ENCODE results near the gene RSPH10B.
"Not testable (repeated sequence)": the region's sequence is repeated elsewhere in the genome, so short reads cannot be mapped to it uniquely, and the experiment has no call there.

The RSPH10B gene

GRCh38 chr7:5930290-5930689 is 40.2 kb downstream of the RSPH10B start:
- in situ Hi-C loops (cut with MboI; ENCODE audit: low sequenced_read_pairs): not testable (repeated sequence)

GRCh38 chr7:5926263-5926870 is 44.1 kb downstream of the RSPH10B start:
- in situ Hi-C loops (cut with MboI; ENCODE audit: low sequenced_read_pairs): not testable (repeated sequence)

- in situ Hi-C loops (cut with MboI; ENCODE audit: low sequenced_read_pairs): not testable (repeated sequence)
These were observed 45.9 kb downstream of the RSPH10B start for GRCh38 chr7:5924630-5925029.

GRCh38 chr7:5924180-5924579 is 46.3 kb downstream of the RSPH10B start:
- in situ Hi-C loops (cut with MboI; ENCODE audit: low sequenced_read_pairs): not testable (repeated sequence)

GRCh38 chr7:5916529-5916928 is 54.0 kb downstream of the RSPH10B start:
- in situ Hi-C loops (cut with MboI; ENCODE audit: low sequenced_read_pairs): not testable (repeated sequence)

GRCh38 chr7:5908835-5909234 is 61.7 kb downstream of the RSPH10B start:
- in situ Hi-C loops (cut with MboI; ENCODE audit: low sequenced_read_pairs): not testable (repeated sequence)

DNA sequence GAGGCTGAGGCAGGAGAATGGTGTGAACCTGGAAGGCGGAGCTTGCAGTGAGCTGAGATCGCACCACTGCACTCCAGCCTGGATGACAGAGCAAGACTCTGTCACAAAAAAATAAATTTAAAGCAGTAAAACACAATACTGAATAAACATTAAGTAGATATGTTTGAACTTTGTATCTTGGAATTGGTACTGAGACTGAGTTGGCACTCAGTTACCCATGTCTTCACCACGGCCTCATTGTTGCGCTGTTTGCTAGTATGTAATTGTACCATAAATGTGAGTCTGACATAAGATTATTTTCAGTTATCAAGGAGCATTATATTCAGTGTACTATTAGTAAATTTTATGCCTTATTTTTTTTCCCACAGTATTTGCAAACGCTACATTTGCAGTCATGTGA is 65.8 kb downstream of the RSPH10B start:
- in situ Hi-C loops (cut with MboI; ENCODE audit: low sequenced_read_pairs): not testable (repeated sequence)

GRCh38 chr7:5903002-5903401 is 67.5 kb downstream of the RSPH10B start:
- in situ Hi-C loops (cut with MboI; ENCODE audit: low sequenced_read_pairs): not testable (repeated sequence)

DNA sequence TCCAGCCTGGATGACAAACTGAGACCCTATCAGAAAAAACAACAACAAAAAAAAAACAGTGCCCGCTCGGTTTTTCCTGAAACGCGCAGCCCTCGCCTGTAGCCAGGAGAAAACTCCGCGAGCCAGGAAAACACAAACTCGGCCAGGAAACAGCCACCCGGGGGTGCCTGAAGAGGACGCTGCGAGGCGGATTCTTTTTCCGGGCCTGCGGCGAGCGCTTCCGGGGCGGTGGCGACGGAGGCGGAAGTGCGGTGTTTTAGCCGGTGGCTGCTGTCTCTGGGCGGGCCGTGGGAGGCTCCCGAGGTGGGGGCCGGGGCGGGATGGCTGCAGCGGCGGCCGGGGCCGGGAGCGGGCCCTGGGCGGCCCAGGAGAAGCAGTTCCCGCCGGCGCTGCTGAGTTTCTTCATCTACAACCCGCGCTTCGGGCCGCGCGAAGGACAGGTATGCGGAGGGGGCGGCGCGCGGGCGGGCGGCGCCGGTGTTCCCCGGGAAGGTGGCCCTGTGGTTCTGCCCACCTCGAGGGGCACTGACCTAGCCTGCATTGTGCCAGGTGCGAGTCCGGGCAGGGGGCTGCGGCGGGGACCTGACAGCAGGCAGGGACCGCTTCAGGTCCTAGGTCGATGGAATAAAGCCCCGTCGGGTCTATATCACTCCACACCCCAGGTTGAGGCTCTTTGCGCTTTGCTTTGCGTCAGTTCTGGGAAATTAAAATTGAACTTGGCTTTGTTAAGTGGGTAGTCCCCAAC is 71.8 kb downstream of the RSPH10B start, which contains the start of gene CCZ1:
Gene CCZ1 (plus strand): TSS at position 254 of the 745 bp plus-strand sequence. CDS start 67 bp downstream, at position 321.
- in situ Hi-C loops (cut with MboI; ENCODE audit: low sequenced_read_pairs): not testable (repeated sequence)

- in situ Hi-C loops (cut with MboI; ENCODE audit: low sequenced_read_pairs): not testable (repeated sequence)
These were observed 73.0 kb downstream of the RSPH10B start for GRCh38 chr7:5897369-5897919.

- in situ Hi-C loops (cut with MboI; ENCODE audit: low sequenced_read_pairs): no loop called here
These were observed 78.0 kb downstream of the RSPH10B start for GRCh38 chr7:5892498-5892897.

DNA sequence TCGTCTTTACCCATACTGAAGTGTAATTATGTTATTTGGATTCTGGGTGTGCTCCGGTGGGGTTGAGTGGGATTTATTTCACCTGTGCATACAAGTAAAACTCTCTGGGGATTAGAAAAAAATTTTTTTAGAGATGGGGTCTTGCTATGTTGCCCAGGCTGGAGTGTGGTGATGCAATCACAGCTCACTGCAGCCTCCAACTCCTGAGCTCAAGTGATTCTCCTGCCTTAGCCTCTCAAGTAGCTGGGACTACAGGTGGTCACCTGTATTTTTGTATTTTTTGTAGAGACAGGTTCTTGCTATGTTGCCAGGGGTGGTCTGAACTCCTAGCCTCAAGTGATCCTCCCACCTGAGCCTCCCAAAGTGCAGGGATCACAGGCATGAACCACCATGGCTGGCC is 80.2 kb downstream of the RSPH10B start:
- in situ Hi-C loops (cut with MboI; ENCODE audit: low sequenced_read_pairs): not testable (repeated sequence)

- in situ Hi-C loops (cut with MboI; ENCODE audit: low sequenced_read_pairs): not testable (repeated sequence)
These were observed 82.5 kb downstream of the RSPH10B start for GRCh38 chr7:5888021-5888420.

- in situ Hi-C loops (cut with MboI; ENCODE audit: low sequenced_read_pairs): not testable (repeated sequence)
These were observed 86.1 kb downstream of the RSPH10B start for GRCh38 chr7:5884431-5884830.

DNA sequence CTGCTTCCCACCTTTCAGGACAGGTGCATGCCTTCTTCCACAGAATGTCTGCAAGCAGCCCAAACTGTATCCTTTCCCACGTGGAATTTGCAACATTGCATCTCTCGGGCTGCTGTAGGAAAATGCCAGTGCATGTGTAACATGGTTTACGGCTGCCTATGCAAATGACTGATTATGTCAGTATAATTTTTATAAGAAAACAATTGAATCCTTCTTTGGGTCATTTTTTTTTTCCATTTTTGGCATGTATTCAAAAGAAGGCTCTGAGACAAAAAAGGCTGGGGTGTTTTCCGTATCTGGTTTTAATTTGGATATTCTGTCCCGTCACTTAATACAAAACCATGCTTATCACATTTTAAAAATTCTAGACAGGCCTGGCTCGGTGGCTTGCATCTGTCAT is 90.4 kb downstream of the RSPH10B start:
- in situ Hi-C loops (cut with MboI; ENCODE audit: low sequenced_read_pairs): not testable (repeated sequence)

- in situ Hi-C loops (cut with MboI; ENCODE audit: low sequenced_read_pairs): not testable (repeated sequence)
These were observed 90.9 kb downstream of the RSPH10B start for GRCh38 chr7:5879591-5879990.

Measured in HL-60/S4 treated with retinoic acid at 250 ng/mL for 4 days and 3 days (cell line).